Raji (cell line): ENCODE data around the gene DYNC2LI1.
A peak's percentile ranks its signal among the peaks of the same experiment; 100 is the strongest.

Experiments used
- POLR2A ChIP-seq: IDR thresholded peaks from 2 replicates; pipeline ENCODE4 v1.6.1; 2011; ENCODE audit warnings: low read depth, low read length, control low read depth; ENCODE audit not compliant: insufficient read depth

DYNC2LI1 gene

GRCh38 chr2:43773876-43774613 is at the start of gene DYNC2LI1:
TSS of gene DYNC2LI1 (plus strand) at chr2:43774039. CDS start at chr2:43774139, 100 bp downstream.
- peak; percentile 69 for TF ChIP-seq POLR2A

GRCh38 chr2:43724728-43725526 is 48.9 kb upstream of the DYNC2LI1 start:
- TF ChIP-seq POLR2A = no peak

- TF ChIP-seq POLR2A = no peak
Measured at GRCh38 chr2:43725711-43726246, 48.1 kb upstream of the DYNC2LI1 start.

DNA sequence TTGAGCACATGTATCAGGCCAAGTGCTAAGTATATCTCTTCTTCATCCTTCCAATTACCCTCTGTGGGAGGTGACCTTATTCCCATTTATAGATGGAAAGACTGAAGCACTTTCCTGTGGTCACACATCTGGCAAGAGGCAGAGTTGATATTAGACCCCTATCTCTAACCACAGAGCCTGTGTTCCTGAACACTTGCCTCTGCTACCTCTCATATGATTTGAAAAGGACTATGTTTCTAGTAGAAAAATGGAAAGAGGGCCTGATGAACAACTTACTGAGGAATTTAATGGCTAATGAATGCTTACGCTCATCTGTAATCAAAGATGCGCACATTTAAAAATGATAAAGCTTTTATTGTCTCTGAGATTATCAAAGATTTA is 46.2 kb upstream of the DYNC2LI1 start:
- no peak for TF ChIP-seq POLR2A

GRCh38 chr2:43729491-43730174 is 44.2 kb upstream of the DYNC2LI1 start:
- no peak for TF ChIP-seq POLR2A

- no peak for TF ChIP-seq POLR2A
Measured at GRCh38 chr2:43731211-43731610, 42.6 kb upstream of the DYNC2LI1 start.

- no peak for TF ChIP-seq POLR2A
Measured at GRCh38 chr2:43736637-43737036, 37.2 kb upstream of the DYNC2LI1 start.

GRCh38 chr2:43737097-43737854 is 36.6 kb upstream of the DYNC2LI1 start:
- TF ChIP-seq POLR2A = no peak

- no peak for TF ChIP-seq POLR2A
Measured at GRCh38 chr2:43737855-43738254, 36.0 kb upstream of the DYNC2LI1 start.

DNA sequence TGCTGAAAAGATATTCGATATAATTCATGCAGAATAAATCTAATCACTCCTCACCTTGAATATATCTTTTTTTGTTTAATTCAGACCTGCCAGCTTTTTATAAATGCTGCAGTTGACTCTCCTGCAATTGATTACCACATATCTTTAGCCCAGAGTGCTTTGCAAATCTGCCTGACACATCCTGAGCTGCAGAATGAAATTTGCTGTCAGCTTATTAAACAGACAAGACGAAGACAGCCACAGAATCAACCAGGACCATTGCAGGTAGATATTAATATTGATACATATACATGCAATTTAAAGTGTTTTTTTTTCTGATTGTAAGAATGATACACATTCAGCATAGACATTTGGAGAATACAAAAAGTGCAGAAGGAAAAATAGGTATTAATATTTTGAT is 35.6 kb upstream of the DYNC2LI1 start:
- no peak for TF ChIP-seq POLR2A

DNA sequence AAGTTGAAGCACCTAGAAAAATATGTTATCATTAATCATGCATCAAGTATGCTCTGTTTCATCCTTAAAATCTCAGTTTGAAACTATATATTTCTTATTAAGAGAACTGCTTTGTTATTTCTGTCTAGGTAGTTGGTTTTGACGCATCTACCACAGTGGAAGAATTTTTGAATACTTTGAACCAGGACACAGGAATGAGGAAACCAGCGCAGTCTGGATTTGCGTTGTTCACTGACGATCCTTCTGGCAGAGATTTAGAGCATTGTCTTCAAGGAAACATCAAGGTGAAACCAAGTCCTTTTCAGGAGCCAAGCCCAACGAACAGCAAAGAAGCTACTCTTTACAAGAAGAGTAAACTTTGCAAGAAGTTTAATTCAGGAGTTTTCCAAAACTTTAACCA is 30.1 kb upstream of the DYNC2LI1 start:
- no peak for TF ChIP-seq POLR2A

DNA sequence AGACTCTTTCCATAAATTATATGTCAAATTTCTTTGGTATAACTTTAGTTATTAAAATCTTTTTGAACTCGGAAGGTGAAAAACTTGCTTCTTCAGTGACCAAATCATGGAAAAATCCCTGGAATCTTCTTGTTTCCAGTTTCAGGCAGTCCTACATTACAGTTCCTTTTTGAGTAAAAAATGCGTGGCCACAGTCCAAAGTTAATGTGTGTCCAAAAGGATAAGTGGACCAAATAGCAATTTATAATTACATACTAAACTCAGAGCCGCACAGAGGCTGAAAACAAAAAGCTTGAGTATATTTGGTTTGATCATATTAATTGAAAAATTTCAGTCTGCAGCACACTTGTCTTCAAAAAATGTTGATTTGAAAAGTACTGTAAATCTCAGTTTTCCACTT is 28.4 kb upstream of the DYNC2LI1 start:
- no peak for TF ChIP-seq POLR2A

DNA sequence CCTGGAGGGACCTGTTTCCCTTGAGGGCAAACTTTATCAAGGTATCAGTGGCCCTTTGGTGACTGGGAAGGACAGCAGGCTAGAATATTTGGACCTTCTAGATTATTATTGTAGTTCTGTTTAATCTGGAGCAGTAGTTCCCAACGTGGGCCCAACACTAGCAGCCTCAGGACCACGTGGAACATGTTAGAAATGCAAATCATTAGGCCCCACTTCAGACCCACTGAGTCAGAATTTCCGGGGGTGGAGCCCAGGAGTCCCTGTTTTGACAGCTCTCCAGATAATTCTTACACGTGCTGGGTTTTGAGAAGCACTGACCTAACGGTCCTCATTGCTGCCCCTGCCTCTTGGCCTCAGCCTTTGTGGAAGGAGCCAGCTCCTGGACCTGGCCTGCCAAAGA is 25.5 kb upstream of the DYNC2LI1 start:
- TF ChIP-seq POLR2A = no peak

DNA sequence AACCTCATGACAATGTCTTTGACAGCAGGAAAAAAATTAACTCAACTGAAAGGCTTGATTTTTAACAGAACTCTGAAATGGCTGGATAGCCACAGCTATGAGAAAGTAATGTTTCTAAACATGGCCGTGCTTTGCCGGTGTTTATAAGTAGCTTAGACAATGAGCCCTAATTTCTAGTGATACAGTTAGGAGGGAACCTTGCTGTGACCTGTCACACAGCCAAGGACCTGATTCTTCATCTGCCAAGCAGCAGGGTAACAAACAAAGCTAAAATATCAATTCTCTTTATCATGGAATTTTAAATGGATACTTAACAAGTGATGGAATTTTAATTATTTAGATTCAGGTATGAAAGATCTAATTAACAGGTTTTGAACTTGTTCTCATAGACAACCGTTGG is 24.3 kb upstream of the DYNC2LI1 start:
- no peak for TF ChIP-seq POLR2A
